Adrenal gland (tissue), 5 donors: Measurements from ENCODE around the gene HRH2.

Experiments used
- CTCF ChIP-seq, 6 experiments: fragments of 450-650 bp in 4 of 6; fragments of 200-600 bp in 2 of 6; sonication (generic) in 1 of 6; IDR thresholded peaks; 1 replicate in 5 of 6; 2 replicates in 1 of 6; pipeline versions ENCODE4 v1.5.1 to v1.8.0; 2016 to 2021; ENCODE audit warnings: antibody characterized with exemption in 6 of 6, mild to moderate bottlenecking in 2 of 6, moderate library complexity in 1 of 6
- POLR2A ChIP-seq, 2 donors: fragments of 450-650 bp; IDR thresholded peaks; one replicate each; pipeline ENCODE4 v1.6.1; 2017; ENCODE audit warnings: antibody characterized with exemption in 2 of 2, mild to moderate bottlenecking in 2 of 2, moderate library complexity in 1 of 2
- donor health status: DM: no; HTN: no; CAD: no.

- TF ChIP-seq CTCF (IDR thresholded peaks at IDR 0.05): no peak
- TF ChIP-seq POLR2A (IDR thresholded peaks at IDR 0.05): no peak
These were observed 19.7 kb downstream of the HRH2 start for GRCh38 chr5:175677571-175677970.
